H9 (cell line): Measurements from ENCODE around the gene GCNA. TPM values are rescaled to one million over a fixed set of nuclear protein-coding genes. Genes with fewer than 3 reads are reported as not detected.

Experiments
- DNase-seq: peaks from one replicate; pipeline ENCODE4 v3.0.0-alpha.2; 2017
- H2AFZ ChIP-seq: one replicate; pipeline ENCODE4 v1.6.1; 2013; ENCODE audit warnings: mild to moderate bottlenecking, low read length, control low read depth, moderate library complexity
- H2AK5ac ChIP-seq: 2 replicates; pipeline ENCODE4 v1.6.1; 2013; ENCODE audit warnings: low read length, control low read depth, mixed read lengths; ENCODE audit not compliant: insufficient read length
- H2BK120ac ChIP-seq: one replicate; pipeline ENCODE4 v1.6.1; 2013; ENCODE audit warnings: low read depth, mild to moderate bottlenecking, low read length, control low read depth, inconsistent platforms; ENCODE audit not compliant: poor library complexity, severe bottlenecking
- H2BK12ac ChIP-seq: 2 replicates; pipeline ENCODE4 v1.6.1; 2013; ENCODE audit warnings: low read length, control low read depth, mixed read lengths, low read depth; ENCODE audit not compliant: insufficient read length
- H2BK15ac ChIP-seq: 2 replicates; pipeline ENCODE4 v1.6.1; 2013; ENCODE audit warnings: low read depth, low read length, control low read depth
- H2BK20ac ChIP-seq: one replicate; pipeline ENCODE4 v1.6.1; 2013; ENCODE audit warnings: low read depth, mild to moderate bottlenecking, low read length, control low read depth, inconsistent platforms; ENCODE audit not compliant: poor library complexity, severe bottlenecking
- H2BK5ac ChIP-seq: 2 replicates; pipeline ENCODE4 v1.6.1; 2013; ENCODE audit warnings: low read length, control low read depth, mixed read lengths; ENCODE audit not compliant: insufficient read length
- H3K14ac ChIP-seq: 2 replicates; pipeline ENCODE4 v1.6.1; 2013; ENCODE audit warnings: low read length, control low read depth; ENCODE audit not compliant: insufficient read depth
- H3K18ac ChIP-seq: 2 replicates; pipeline ENCODE4 v1.6.1; 2013; ENCODE audit warnings: low read depth, mild to moderate bottlenecking, mixed read lengths, low read length, control low read depth; ENCODE audit not compliant: insufficient read length
- H3K23ac ChIP-seq: 2 replicates; pipeline ENCODE4 v1.6.1; 2013; ENCODE audit warnings: low read length, control low read depth, mixed read lengths, low read depth; ENCODE audit not compliant: insufficient read length
- H3K23me2 ChIP-seq: 2 replicates; pipeline ENCODE4 v1.6.1; 2013; ENCODE audit warnings: low read depth, mild to moderate bottlenecking, mixed read lengths, low read length, control low read depth; ENCODE audit not compliant: insufficient read length, poor library complexity, severe bottlenecking
- H3K27ac ChIP-seq: 2 replicates; pipeline ENCODE4 v1.5.1; 2013; ENCODE audit warnings: low read length, control low read depth, mixed read lengths, low read depth; ENCODE audit not compliant: insufficient read length
- H3K27me3 ChIP-seq: 2 replicates; pipeline ENCODE4 v1.6.1; 2013; ENCODE audit warnings: low read length, control low read depth, inconsistent platforms; ENCODE audit not compliant: insufficient read depth
- H3K4ac ChIP-seq: 2 replicates; pipeline ENCODE4 v1.6.1; 2013; ENCODE audit warnings: low read depth, mild to moderate bottlenecking, control low read depth, inconsistent platforms, low read length, moderate library complexity
- H3K4me1 ChIP-seq: 2 replicates; pipeline ENCODE4 v1.6.1; 2013; ENCODE audit warnings: low read length, control low read depth, inconsistent platforms; ENCODE audit not compliant: insufficient read depth
- H3K4me2 ChIP-seq: 2 replicates; pipeline ENCODE4 v1.6.1; 2013; ENCODE audit warnings: low read length, control low read depth, mixed read lengths; ENCODE audit not compliant: insufficient read length, insufficient read depth
- H3K56ac ChIP-seq: 2 replicates; pipeline ENCODE4 v1.6.1; 2013; ENCODE audit warnings: low read depth, mild to moderate bottlenecking, mixed read lengths, low read length, control low read depth; ENCODE audit not compliant: insufficient read length
- H3K79me1 ChIP-seq: 2 replicates; pipeline ENCODE4 v1.6.1; 2013; ENCODE audit warnings: low read depth, mild to moderate bottlenecking, moderate library complexity, low read length, control low read depth, inconsistent platforms; ENCODE audit not compliant: insufficient read depth, poor library complexity, severe bottlenecking
- H3K79me2 ChIP-seq: 2 replicates; pipeline ENCODE4 v1.6.1; 2013; ENCODE audit warnings: low read length, control low read depth, inconsistent platforms; ENCODE audit not compliant: insufficient read depth
- H3K9ac ChIP-seq: 2 replicates; pipeline ENCODE4 v1.6.1; 2013; ENCODE audit warnings: low read length, control low read depth, mixed read lengths; ENCODE audit not compliant: insufficient read length; ENCODE audit errors: extremely low read depth
- H3K9me3 ChIP-seq: one replicate; pipeline ENCODE4 v1.6.1; 2013; ENCODE audit warnings: low read depth, low read length, inconsistent platforms; ENCODE audit not compliant: control insufficient read depth
- H3T11ph ChIP-seq: one replicate; pipeline ENCODE4 v1.6.1; 2013; ENCODE audit warnings: mild to moderate bottlenecking, low read length, control low read depth, inconsistent platforms
- H4K20me1 ChIP-seq: one replicate; pipeline ENCODE4 v1.6.1; 2013; ENCODE audit not compliant: control insufficient read depth, insufficient read length, insufficient read depth
- H4K5ac ChIP-seq: 2 replicates; pipeline ENCODE4 v1.6.1; 2013; ENCODE audit warnings: low read depth, mild to moderate bottlenecking, mixed read lengths, low read length, control low read depth; ENCODE audit not compliant: insufficient read length
- H4K8ac ChIP-seq: replicated peaks from 2 replicates; pipeline ENCODE4 v1.6.1; 2013; ENCODE audit warnings: low read length, control low read depth, mixed read lengths, low read depth; ENCODE audit not compliant: insufficient read length
- H4K91ac ChIP-seq: 2 replicates; pipeline ENCODE4 v1.6.1; 2013; ENCODE audit warnings: low read depth, mild to moderate bottlenecking, moderate library complexity, mixed read lengths, low read length, control low read depth; ENCODE audit not compliant: insufficient read length
- H3K27ac Mint-ChIP-seq, 3 experiments: 2 replicates in 2 of 3; 3 replicates in 1 of 3; pipeline ENCODE4 v1.8.0; 2020 to 2021; ENCODE audit warnings: mixed read lengths in 3 of 3, mild to moderate bottlenecking in 1 of 3, moderate library complexity in 1 of 3
- H3K27me3 Mint-ChIP-seq: 2 replicates; pipeline ENCODE4 v1.8.0; 2021; ENCODE audit warnings: low read depth, mild to moderate bottlenecking, moderate library complexity, mixed read lengths
- H3K36me3 Mint-ChIP-seq, 3 experiments: 2 replicates in 2 of 3; 3 replicates in 1 of 3; pipeline ENCODE4 v1.8.0; 2020 to 2021; ENCODE audit warnings: low read depth in 3 of 3, mixed read lengths in 3 of 3; ENCODE audit not compliant: insufficient read depth in 1 of 3
- H3K4me1 Mint-ChIP-seq, 2 experiments: 2 replicates each; pipeline ENCODE4 v1.8.0; 2020; ENCODE audit warnings: mixed read lengths in 2 of 2
- H3K4me3 Mint-ChIP-seq, 2 experiments: 2 replicates in 1 of 2; 3 replicates in 1 of 2; pipeline ENCODE4 v1.8.0; 2020 to 2021; ENCODE audit warnings: mild to moderate bottlenecking in 2 of 2, mixed read lengths in 2 of 2, moderate library complexity in 1 of 2
- H3K9me3 Mint-ChIP-seq, 2 experiments: 2 replicates in 1 of 2; 3 replicates in 1 of 2; pipeline ENCODE4 v1.8.0; 2020; ENCODE audit warnings: mild to moderate bottlenecking in 2 of 2, mixed read lengths in 2 of 2, moderate library complexity in 1 of 2
- WGBS: extraction: QIAGEN DNeasy Blood & Tissue Kit; methylation state at CpG from one replicate; pipeline ENCODE4 v1.1.7; 2013; ENCODE audit warnings: missing lambda C conversion rate, low lambda C conversion rate, mixed read lengths; ENCODE audit not compliant: insufficient read length; ENCODE audit errors: extremely low coverage; 5-methylcytosine and 5-hydroxymethylcytosine counted together
- total RNA-seq: library from RNA; stranded (reverse); gene quantifications from 2 replicates; pipeline ENCODE4 v1.2.1, GENCODE V29; 2021
- TF ChIP-seq, protein P1 (sequence below): fragments of 200-600 bp; sonication (generic); conservative IDR thresholded peaks from 3 replicates; pipeline ENCODE4 v1.8.0; 2021; ENCODE audit warnings: antibody characterized with exemption, mild to moderate bottlenecking

The GCNA gene
- total RNA-seq, 1 experiment from 2014 or later: 0.96 TPM

DNA sequence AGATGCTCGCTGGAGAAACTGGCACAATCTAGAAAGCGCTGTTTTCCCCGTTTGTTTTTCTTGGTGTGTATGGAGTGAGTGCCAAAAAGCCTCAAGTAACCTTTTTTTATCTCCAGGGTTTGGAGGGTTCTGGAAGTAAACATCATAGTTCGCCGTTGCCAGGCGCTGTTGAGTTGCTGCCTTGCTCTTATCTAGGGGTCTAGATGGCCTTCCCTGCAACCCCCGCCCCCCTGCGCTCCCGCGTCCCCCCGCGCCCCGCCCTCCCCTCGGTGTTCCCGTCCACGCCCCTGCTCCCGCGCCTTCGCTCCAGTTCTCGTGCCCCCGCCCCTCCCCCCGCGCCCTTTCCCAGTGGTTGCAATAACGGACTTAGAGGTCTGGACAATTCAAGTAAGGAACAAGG lies 555 bp upstream of the GCNA start:
- Histone ChIP-seq H2AFZ (no peak overlapping the region), H2BK120ac (no peak overlapping the region), H2BK20ac (no peak overlapping the region), H3K79me2 (no peaks in the 10 kb centered on the region), H3K9ac (no peak overlapping the region), H3K4me1 (no peaks in the 10 kb centered on the region), H3K4me2 (no peak overlapping the region), H3K23me2 (no peaks in the 10 kb centered on the region), H2BK15ac (no peak overlapping the region), H3K23ac (no peak overlapping the region), H4K91ac (no peak overlapping the region), H3K27me3 (no peaks in the 10 kb centered on the region), H3K18ac (no peak overlapping the region), H4K5ac (no peak overlapping the region), H3T11ph (no peak overlapping the region), H4K20me1 (no peaks in the 10 kb centered on the region), H3K14ac (no peak overlapping the region), H3K9me3 (peaks cover 13% of the 10 kb centered on the region), H2AK5ac (no peak overlapping the region), H2BK12ac (no peak overlapping the region), H4K8ac (no peak overlapping the region), H3K79me1 (no peaks in the 10 kb centered on the region), H3K27ac (no peak overlapping the region), H2BK5ac (no peak overlapping the region), H3K4ac (no peak overlapping the region), H3K56ac (no peak overlapping the region)
- no CpG with 5 or more reads among the region's 24 CpGs for WGBS
- Mint-ChIP-seq H3K27me3 (peaks cover 4% of the 10 kb centered on the region; the same call in 1 of the 2 replicates), H3K4me3 (no peak overlapping the region), H3K9me3 (peaks cover 54 to 64% of the 10 kb centered on the region in 2 experiments), H3K27ac (no peak overlapping the region), H3K36me3 (peaks cover 29 to 55% (median 51%) of the 10 kb centered on the region in 3 experiments), H3K4me1 (0 out of 4 replicates have a peak, but pooled peaks cover 0 to 10% of the 10 kb centered on the region in 2 experiments)
- no peak for DNase-seq
- TF ChIP-seq, protein P1, sequence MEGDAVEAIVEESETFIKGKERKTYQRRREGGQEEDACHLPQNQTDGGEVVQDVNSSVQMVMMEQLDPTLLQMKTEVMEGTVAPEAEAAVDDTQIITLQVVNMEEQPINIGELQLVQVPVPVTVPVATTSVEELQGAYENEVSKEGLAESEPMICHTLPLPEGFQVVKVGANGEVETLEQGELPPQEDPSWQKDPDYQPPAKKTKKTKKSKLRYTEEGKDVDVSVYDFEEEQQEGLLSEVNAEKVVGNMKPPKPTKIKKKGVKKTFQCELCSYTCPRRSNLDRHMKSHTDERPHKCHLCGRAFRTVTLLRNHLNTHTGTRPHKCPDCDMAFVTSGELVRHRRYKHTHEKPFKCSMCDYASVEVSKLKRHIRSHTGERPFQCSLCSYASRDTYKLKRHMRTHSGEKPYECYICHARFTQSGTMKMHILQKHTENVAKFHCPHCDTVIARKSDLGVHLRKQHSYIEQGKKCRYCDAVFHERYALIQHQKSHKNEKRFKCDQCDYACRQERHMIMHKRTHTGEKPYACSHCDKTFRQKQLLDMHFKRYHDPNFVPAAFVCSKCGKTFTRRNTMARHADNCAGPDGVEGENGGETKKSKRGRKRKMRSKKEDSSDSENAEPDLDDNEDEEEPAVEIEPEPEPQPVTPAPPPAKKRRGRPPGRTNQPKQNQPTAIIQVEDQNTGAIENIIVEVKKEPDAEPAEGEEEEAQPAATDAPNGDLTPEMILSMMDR: no peak
